ENCODE results near the gene CCDC121. TPM values are rescaled to one million over a fixed set of nuclear protein-coding genes. Genes with fewer than 3 reads are reported as not detected.
A peak's percentile ranks its signal among the peaks of the same experiment; 100 is the strongest.

The CCDC121 gene
- total RNA-seq, 1 donor: 3.6 TPM

DNA sequence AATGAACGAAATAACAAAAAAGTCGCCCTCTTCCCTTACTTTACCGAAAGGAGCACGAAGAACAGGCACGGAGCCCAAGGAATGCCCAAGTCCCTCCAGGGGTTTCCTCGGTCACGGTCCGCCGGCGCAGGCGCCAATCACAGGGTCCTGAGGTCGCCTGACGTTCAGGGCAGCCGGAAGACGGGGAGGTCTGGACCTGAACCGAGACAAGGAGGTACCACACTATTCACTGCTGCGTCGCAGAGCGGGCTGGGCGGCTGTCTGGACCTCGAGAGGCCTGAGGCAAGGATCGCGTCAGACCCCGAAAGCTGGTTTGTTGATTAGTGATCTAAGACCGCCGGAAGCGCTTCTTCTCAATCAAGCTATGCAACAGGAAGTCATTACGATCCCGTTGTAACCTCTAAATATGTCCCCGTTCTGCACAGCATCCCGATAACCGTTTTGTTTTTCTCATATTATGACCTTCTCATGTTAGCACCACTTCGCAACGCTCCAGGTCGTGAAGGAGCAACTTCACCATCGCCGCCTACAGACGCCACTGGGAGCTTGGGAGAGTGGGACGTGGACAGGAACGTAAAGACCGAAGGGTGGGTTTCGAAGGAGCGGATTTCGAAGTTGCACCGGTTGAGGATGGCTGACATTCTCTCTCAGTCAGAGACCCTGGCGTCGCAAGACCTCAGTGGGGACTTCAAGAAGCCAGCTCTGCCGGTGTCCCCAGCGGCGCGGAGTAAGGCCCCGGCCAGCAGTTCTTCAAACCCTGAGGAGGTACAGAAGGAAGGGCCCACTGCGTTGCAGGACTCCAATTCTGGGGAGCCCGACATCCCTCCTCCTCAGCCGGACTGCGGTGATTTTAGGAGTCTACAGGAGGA is 34.7 kb upstream of the CCDC121 start, which contains the start of the genes SLC4A1AP and SUPT7L:
Gene SLC4A1AP, plus strand, starts transcription at position 605 of the 869 bp plus-strand sequence. Its CDS starts 26 bp downstream, at position 631.
Gene SUPT7L, minus strand, starts transcription at position 330 of the 869 bp plus-strand sequence. CDS start 1,422 bp downstream, outside the sequence.
- TF ChIP-seq, protein P1, sequence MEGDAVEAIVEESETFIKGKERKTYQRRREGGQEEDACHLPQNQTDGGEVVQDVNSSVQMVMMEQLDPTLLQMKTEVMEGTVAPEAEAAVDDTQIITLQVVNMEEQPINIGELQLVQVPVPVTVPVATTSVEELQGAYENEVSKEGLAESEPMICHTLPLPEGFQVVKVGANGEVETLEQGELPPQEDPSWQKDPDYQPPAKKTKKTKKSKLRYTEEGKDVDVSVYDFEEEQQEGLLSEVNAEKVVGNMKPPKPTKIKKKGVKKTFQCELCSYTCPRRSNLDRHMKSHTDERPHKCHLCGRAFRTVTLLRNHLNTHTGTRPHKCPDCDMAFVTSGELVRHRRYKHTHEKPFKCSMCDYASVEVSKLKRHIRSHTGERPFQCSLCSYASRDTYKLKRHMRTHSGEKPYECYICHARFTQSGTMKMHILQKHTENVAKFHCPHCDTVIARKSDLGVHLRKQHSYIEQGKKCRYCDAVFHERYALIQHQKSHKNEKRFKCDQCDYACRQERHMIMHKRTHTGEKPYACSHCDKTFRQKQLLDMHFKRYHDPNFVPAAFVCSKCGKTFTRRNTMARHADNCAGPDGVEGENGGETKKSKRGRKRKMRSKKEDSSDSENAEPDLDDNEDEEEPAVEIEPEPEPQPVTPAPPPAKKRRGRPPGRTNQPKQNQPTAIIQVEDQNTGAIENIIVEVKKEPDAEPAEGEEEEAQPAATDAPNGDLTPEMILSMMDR (IDR thresholded peaks at IDR 0.05; ENCODE audit: insufficient read depth, low read length): no peak
- peak; percentile 93 for DNase-seq (ENCODE audit: low read depth)

DNA sequence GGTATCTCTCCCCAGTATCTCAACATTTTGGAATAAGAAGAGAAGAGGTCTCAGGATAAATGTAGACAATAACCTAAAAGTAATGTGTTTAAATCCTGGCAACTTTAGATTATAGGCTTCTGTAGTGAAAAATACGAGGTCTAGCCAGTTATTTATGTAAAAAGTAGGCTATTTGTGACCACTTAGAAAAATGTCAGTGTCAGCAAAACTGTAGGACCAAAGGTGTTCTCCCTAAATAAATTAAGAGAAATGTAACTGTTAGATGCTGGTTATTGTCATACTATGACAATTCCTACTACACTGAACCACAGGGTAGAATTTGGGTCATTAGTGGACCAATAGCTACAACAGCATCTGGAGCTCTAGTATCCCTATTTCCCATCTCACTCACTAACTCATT is 32.6 kb upstream of the CCDC121 start:
- TF ChIP-seq, protein P1 (IDR thresholded peaks at IDR 0.05; ENCODE audit: insufficient read depth, low read length): no peak
- DNase-seq (ENCODE audit: low read depth): no peak
- H3K4me3 ChIP-seq (ENCODE audit: low read depth, low read length): no peak overlapping the region

More for the DNA sequence above, 34.7 kb upstream of the CCDC121 start, which contains the start of the genes SLC4A1AP and SUPT7L:
- H3K4me3 ChIP-seq (ENCODE audit: low read depth, low read length): peak within 1 kb of the TSS; percentile 82

DNA sequence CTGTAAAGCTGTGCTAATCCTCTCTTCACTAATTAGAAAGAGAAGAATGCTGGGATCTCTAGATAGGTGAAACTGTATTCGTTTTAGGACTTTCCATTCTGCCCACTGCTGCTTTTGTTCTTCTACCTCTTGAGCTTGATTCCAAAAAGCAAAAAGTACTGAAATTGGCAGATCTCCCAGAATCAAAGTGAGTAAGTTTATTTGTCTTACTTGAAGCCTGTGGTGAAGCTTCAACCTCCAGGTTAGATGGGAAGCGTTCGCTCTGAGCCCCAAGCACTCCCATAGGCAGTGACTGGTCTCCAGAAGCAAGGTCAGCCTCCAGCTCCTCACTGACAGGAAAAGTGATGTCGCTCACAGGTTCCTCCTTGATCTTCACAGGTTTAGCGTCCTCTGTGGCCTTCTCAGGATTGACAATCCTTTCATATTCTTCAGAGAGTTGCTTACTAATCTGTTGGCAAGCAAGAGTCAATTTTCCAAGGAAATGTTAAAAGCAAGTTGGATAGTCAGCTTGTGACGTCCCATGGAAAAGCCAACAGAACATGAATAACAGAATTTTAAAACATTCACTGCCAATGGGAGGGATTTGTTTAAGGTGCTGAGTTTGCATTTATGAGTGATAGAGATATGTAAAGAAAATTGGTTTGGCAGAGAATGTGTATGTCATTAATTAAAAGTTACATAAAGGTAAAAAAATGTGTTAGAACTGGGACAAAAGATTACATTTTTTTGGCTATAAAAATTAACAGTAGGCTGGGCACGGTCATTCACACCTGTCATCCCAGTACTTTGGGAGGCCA is 26.5 kb upstream of the CCDC121 start:
- TF ChIP-seq, protein P1 (IDR thresholded peaks at IDR 0.05; ENCODE audit: insufficient read depth, low read length): no peak
- H3K4me3 ChIP-seq (ENCODE audit: low read depth, low read length): no peak overlapping the region
- DNase-seq (ENCODE audit: low read depth): peak; percentile 70

DNA sequence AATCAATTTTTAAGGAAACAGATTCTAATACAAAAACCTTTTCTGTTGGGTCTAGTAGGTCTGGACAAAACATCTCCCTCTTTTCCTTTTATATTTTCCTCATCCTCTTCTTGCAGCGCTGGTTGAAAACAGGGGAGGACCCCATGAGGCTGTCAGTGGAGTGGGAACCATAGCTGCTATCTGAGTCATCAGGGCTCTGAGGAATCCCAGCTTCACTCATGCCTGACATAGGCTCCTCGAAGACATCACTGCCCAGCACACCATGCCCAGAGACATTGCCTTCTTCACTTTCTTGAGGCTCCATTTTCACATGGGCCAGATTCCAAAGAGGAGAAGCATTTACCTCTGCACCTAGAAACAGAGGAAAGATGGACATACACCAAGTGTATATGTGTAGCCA is 24.6 kb upstream of the CCDC121 start:
- TF ChIP-seq, protein P1 (IDR thresholded peaks at IDR 0.05; ENCODE audit: insufficient read depth, low read length): no peak
- no peak overlapping the region for H3K4me3 ChIP-seq (ENCODE audit: low read depth, low read length)
- no peak for DNase-seq (ENCODE audit: low read depth)

DNA sequence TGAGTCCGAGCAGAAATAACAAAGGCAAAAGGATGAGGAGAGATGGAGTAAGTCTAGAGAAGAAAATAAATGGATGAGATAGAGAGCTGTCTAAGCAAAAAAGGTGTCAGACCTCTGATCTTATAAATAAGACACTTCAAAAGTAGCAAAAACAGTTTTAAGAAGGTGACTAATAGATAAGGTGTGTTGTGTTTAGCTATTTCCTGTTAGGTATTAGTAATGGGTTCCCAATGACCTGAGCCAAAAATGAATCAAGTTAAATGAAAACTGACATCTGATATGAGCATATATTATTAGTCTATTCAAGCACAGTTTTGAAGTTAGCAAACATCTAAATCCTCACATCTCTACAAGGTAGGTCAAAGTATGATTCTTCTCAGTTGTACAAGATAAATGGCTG is 24.0 kb upstream of the CCDC121 start:
- no peak for DNase-seq (ENCODE audit: low read depth)
- no peak overlapping the region for H3K4me3 ChIP-seq (ENCODE audit: low read depth, low read length)
- TF ChIP-seq, protein P1 (IDR thresholded peaks at IDR 0.05; ENCODE audit: insufficient read depth, low read length): no peak

DNA sequence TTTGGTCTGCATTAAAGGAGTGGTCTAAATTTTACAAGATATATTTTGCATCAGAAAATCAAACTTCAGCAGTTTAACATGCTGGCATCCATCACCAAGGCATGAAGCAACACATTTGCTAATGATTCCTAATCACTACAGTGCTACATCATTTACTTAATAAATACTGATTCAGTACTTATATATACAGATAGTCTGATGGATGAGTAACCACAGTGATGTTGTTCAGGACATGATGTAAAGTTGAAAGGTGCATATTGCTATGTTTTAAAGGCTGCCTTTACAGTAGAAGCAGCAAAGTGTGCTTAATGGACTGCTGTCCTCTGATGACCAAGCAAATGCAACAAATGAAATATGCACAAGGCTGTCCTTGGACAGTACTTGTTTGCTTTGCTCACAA is 23.5 kb upstream of the CCDC121 start:
- DNase-seq (ENCODE audit: low read depth): no peak
- no peak overlapping the region for H3K4me3 ChIP-seq (ENCODE audit: low read depth, low read length)
- TF ChIP-seq, protein P1 (IDR thresholded peaks at IDR 0.05; ENCODE audit: insufficient read depth, low read length): no peak

Data from fibroblast of the aortic adventitia (primary cell).